Right lung (tissue), 10 donors: ENCODE results near the gene DUSP8. TPM values are rescaled to one million over a fixed set of nuclear protein-coding genes. Genes with fewer than 3 reads are reported as not detected.
"Not testable (repeated sequence)": the region's sequence is repeated elsewhere in the genome, so short reads cannot be mapped to it uniquely, and the experiment has no call there.

Experiments used
- DNase-seq, 2 donors: peaks; one replicate each; pipeline ENCODE4 v3.0.0-alpha.2; 2013
- long read RNA-seq, 8 donors: transcript quantifications; one replicate each; lab custom pipeline, GENCODE V29; 2026
- polyA plus RNA-seq, 5 donors: library from polyadenylated mRNA; unstranded; fragments of 120-200 nt; gene quantifications; one replicate each; pipeline versions ENCODE4 v1.2.1 to v1.2.3, GENCODE V29; 2013; ENCODE audit warnings: inconsistent platforms in 1 of 5, low replicate concordance in 1 of 5; ENCODE audit not compliant: insufficient read length in 5 of 5, insufficient read depth in 1 of 5

DUSP8 gene
- 1 to 10 TPM in 3 of 5 donors, under 1 TPM in 2; 0.85 to 1.8 (median 1.2) TPM for polyA plus RNA-seq
- long read RNA-seq, donor 1 = 0 reads
- long read RNA-seq, donor 2 = 0 reads
- long read RNA-seq, donor 3 = 0 reads
- long read RNA-seq, donor 4 = 0 reads
- long read RNA-seq, donor 5, full-length matches to known transcripts = 1 of 1 reads
- long read RNA-seq, donor 5, partial matches to known transcripts = 0 of 1 reads
- long read RNA-seq, donor 5, other reads (novel, unspliced or antisense) = 0 of 1 reads
- long read RNA-seq, donor 6 = 0 reads
- long read RNA-seq, donor 7 = 0 reads
- long read RNA-seq, donor 8, full-length matches to known transcripts = 1 of 1 reads
- long read RNA-seq, donor 8, partial matches to known transcripts = 0 of 1 reads
- long read RNA-seq, donor 8, other reads (novel, unspliced or antisense) = 0 of 1 reads

GRCh38 chr11:1572197-1573076 lies at the start of gene DUSP8:
Gene DUSP8 (minus strand): TSS chr11:1572271. CDS start chr11:1565826, 6,445 bp downstream.
- DNase-seq = peak in 1 of 2 donors; percentile 75

GRCh38 chr11:1619449-1619848 lies 47.4 kb upstream of the DUSP8 start:
- DNase-seq = no peak

GRCh38 chr11:1618231-1618630 lies 46.2 kb upstream of the DUSP8 start:
- no peak for DNase-seq

GRCh38 chr11:1608363-1608762 lies 36.3 kb upstream of the DUSP8 start, which contains the start of gene KRTAP5-3:
Gene KRTAP5-3 (minus strand): TSS chr11:1608463. CDS start chr11:1608385, 78 bp downstream.
- no peak for DNase-seq

- DNase-seq = not testable (repeated sequence)
Measured at GRCh38 chr11:1607901-1608300, 35.8 kb upstream of the DUSP8 start.

GRCh38 chr11:1607156-1607845 lies 35.2 kb upstream of the DUSP8 start:
- DNase-seq = not testable (repeated sequence)

- DNase-seq = not testable (repeated sequence)
Measured at GRCh38 chr11:1605923-1606322, 33.9 kb upstream of the DUSP8 start.

GRCh38 chr11:1604711-1605110 lies 32.6 kb upstream of the DUSP8 start:
- DNase-seq = no peak

GRCh38 chr11:1604181-1604580 lies 32.1 kb upstream of the DUSP8 start:
- no peak for DNase-seq

- DNase-seq = no peak
Measured at GRCh38 chr11:1603629-1604028, 31.6 kb upstream of the DUSP8 start.

GRCh38 chr11:1601663-1602062 lies 29.6 kb upstream of the DUSP8 start:
- not testable (repeated sequence) for DNase-seq

GRCh38 chr11:1600626-1601025 lies 28.6 kb upstream of the DUSP8 start:
- DNase-seq = no peak

- no peak for DNase-seq
Measured at GRCh38 chr11:1598816-1599215, 26.7 kb upstream of the DUSP8 start.

- DNase-seq = not testable (repeated sequence)
Measured at GRCh38 chr11:1598406-1598805, 26.3 kb upstream of the DUSP8 start.

GRCh38 chr11:1597994-1598380 lies 25.9 kb upstream of the DUSP8 start, which contains the start of gene KRTAP5-2:
Gene KRTAP5-2 (minus strand): TSS chr11:1598294. CDS start chr11:1598250, 44 bp downstream.
- DNase-seq = no peak

- no peak for DNase-seq
Measured at GRCh38 chr11:1597331-1597993, 25.4 kb upstream of the DUSP8 start.

- not testable (repeated sequence) for DNase-seq
Measured at GRCh38 chr11:1596576-1597121, 24.6 kb upstream of the DUSP8 start.

- not testable (repeated sequence) for DNase-seq
Measured at GRCh38 chr11:1595994-1596575, 24.0 kb upstream of the DUSP8 start.

GRCh38 chr11:1592628-1593027 lies 20.6 kb upstream of the DUSP8 start:
- DNase-seq = no peak

- DNase-seq = no peak
Measured at GRCh38 chr11:1589996-1590395, 17.9 kb upstream of the DUSP8 start.
